SK-N-SH (cell line): ENCODE results near the gene SORL1. TPM values are rescaled to one million over a fixed set of nuclear protein-coding genes. Genes with fewer than 3 reads are reported as not detected.

Source experiments
- CTCF ChIA-PET: fragments of 300-600, 350-600 bp; formaldehyde crosslinking; extraction: SDS; loops from one replicate; lab custom pipeline; 2021; lab: Yijun Ruan, JAX
- POLR2A ChIA-PET: fragments of 350-600 bp; sonication (Branson Sonifier 250); formaldehyde crosslinking; extraction: SDS; loops from one replicate; lab custom pipeline; 2020; ENCODE audit warnings: antibody characterized with exemption, inconsistent platforms; lab: Yijun Ruan, JAX
- DNase-seq: peaks from one replicate; pipeline ENCODE4 v3.0.0; 2012
- H2AFZ ChIP-seq: fragments of 200-600 bp; sonication (generic); 2 replicates; pipeline ENCODE4 v1.8.1; 2016; ENCODE audit warnings: antibody characterized with exemption, mild to moderate bottlenecking, low read depth
- H3F3A ChIP-seq: fragments of 200-600 bp; sonication (generic); replicated peaks from 2 replicates; pipeline ENCODE3; 2016; ENCODE audit warnings: antibody characterized with exemption, mild to moderate bottlenecking; ENCODE audit not compliant: insufficient read depth
- H3K27ac ChIP-seq, 2 experiments: fragments of 200-500 bp in 1 of 2; fragments of 200-600 bp in 1 of 2; sonication (Bioruptor generic) in 1 of 2; sonication (generic), shearing (Covaris generic) in 1 of 2; 2 replicates each; pipeline versions ENCODE4 v1.5.1 to v1.6.1; 2014 to 2016; ENCODE audit warnings: low read depth in 2 of 2, inconsistent platforms in 1 of 2, low read length in 1 of 2, mild to moderate bottlenecking in 1 of 2, mixed read lengths in 1 of 2
- H3K27me3 ChIP-seq: fragments of 200-600 bp; sonication (generic), shearing (Covaris generic); 2 replicates; pipeline ENCODE4 v1.6.1; 2016; ENCODE audit warnings: mixed run types; ENCODE audit not compliant: insufficient read depth
- H3K36me3 ChIP-seq, 2 experiments: fragments of 200-500 bp in 1 of 2; fragments of 200-600 bp in 1 of 2; sonication (Bioruptor generic) in 1 of 2; sonication (generic) in 1 of 2; replicated peaks in 1 of 2; 2 replicates each; pipeline versions ENCODE3 to v1.5.1; 2014 to 2016; ENCODE audit warnings: low read length in 1 of 2, mild to moderate bottlenecking in 1 of 2; ENCODE audit not compliant: insufficient read depth in 2 of 2, control insufficient read depth in 1 of 2
- H3K4me1 ChIP-seq, 2 experiments: fragments of 200-500 bp in 1 of 2; fragments of 200-600 bp in 1 of 2; sonication (Bioruptor generic) in 1 of 2; sonication (generic), shearing (Covaris generic) in 1 of 2; 2 replicates each; pipeline versions ENCODE4 v1.5.1 to v1.6.1; 2014 to 2016; ENCODE audit warnings: low read depth in 1 of 2, low read length in 1 of 2, mixed run types in 1 of 2; ENCODE audit not compliant: insufficient read depth in 2 of 2, control insufficient read depth in 1 of 2
- H3K4me2 ChIP-seq: fragments of 200-600 bp; sonication (generic), shearing (Covaris generic); 2 replicates; pipeline ENCODE4 v1.6.1; 2017; ENCODE audit warnings: mixed run types
- H3K4me3 ChIP-seq, 2 experiments: fragments of 200-500 bp in 1 of 2; fragments of 200-600 bp in 1 of 2; sonication (Bioruptor generic) in 1 of 2; sonication (generic), shearing (Covaris generic) in 1 of 2; 2 replicates each; pipeline versions ENCODE4 v1.5.1 to v1.8.1; 2014 to 2016; ENCODE audit warnings: low read depth in 2 of 2, inconsistent platforms in 1 of 2, low read length in 1 of 2, mild to moderate bottlenecking in 1 of 2, mixed read lengths in 1 of 2, moderate library complexity in 1 of 2
- H3K79me2 ChIP-seq: fragments of 200-600 bp; sonication (generic); 2 replicates; pipeline ENCODE4 v1.8.1; 2017; ENCODE audit warnings: mild to moderate bottlenecking; ENCODE audit not compliant: insufficient read depth
- H3K9ac ChIP-seq: fragments of 200-600 bp; sonication (generic); 2 replicates; pipeline ENCODE4 v1.6.1; 2017; ENCODE audit warnings: mixed run types
- H3K9me2 ChIP-seq: fragments of 200-600 bp; sonication (generic); 2 replicates; pipeline ENCODE4 v1.6.1; 2017; ENCODE audit warnings: mixed run types
- H3K9me3 ChIP-seq: fragments of 200-600 bp; sonication (generic); 2 replicates; pipeline ENCODE4 v1.6.1; 2017; ENCODE audit warnings: mixed run types, mild to moderate bottlenecking, moderate library complexity
- H4K20me1 ChIP-seq: fragments of 200-600 bp; sonication (generic); 2 replicates; pipeline ENCODE4 v1.6.1; 2017; ENCODE audit warnings: mild to moderate bottlenecking, mixed run types; ENCODE audit not compliant: insufficient read depth
- CHD2 ChIP-seq: fragments of 150-350 bp; IDR thresholded peaks from 2 replicates; pipeline ENCODE4 v1.6.1; 2018; ENCODE audit warnings: low read length; ENCODE audit not compliant: partially characterized antibody
- JUND ChIP-seq: IDR thresholded peaks from 2 replicates; pipeline ENCODE4 v1.4.0; 2012
- MEF2A ChIP-seq: IDR thresholded peaks from 2 replicates; pipeline ENCODE4 v1.4.0; 2012; ENCODE audit warnings: low read depth, borderline replicate concordance
- REST ChIP-seq: IDR thresholded peaks from 2 replicates; pipeline ENCODE4 v1.6.1; 2012; ENCODE audit warnings: mild to moderate bottlenecking, low read depth, low read length, moderate library complexity
- RFX5 ChIP-seq: IDR thresholded peaks from 2 replicates; pipeline ENCODE4 v1.6.1; 2012; ENCODE audit warnings: mild to moderate bottlenecking, improper control_type of control experiment, low read length
- YY1 ChIP-seq: IDR thresholded peaks from 2 replicates; pipeline ENCODE4 v1.4.0; 2012; ENCODE audit warnings: low read depth, mild to moderate bottlenecking
- WGBS: methylation state at CpG from one replicate; pipeline ENCODE4 v1.1.6; 2017; ENCODE audit warnings: low lambda C conversion rate; 5-methylcytosine and 5-hydroxymethylcytosine counted together
- polyA plus RNA-seq, 3 experiments: library from polyadenylated mRNA; depleted of rRNA; stranded (reverse); fragments of >200 nt; gene quantifications; 2 replicates each; pipeline ENCODE4 v1.2.3, GENCODE V29; 2012
- TF ChIP-seq, protein P1 (sequence below): fragments of 200-600 bp; sonication (generic); IDR thresholded peaks from 2 replicates; pipeline ENCODE4 v1.6.1; 2017; ENCODE audit warnings: antibody characterized with exemption, mild to moderate bottlenecking, moderate library complexity
- TF ChIP-seq, protein P2 (sequence below): fragments of 150-350 bp; IDR thresholded peaks from 2 replicates; pipeline ENCODE4 v1.6.1; 2016; ENCODE audit warnings: mild to moderate bottlenecking, low read depth, low read length

Gene SORL1
- polyA plus RNA-seq, 1 of the 3 experiments (the other 2 are of a cell fraction): 7.1 TPM

DNA sequence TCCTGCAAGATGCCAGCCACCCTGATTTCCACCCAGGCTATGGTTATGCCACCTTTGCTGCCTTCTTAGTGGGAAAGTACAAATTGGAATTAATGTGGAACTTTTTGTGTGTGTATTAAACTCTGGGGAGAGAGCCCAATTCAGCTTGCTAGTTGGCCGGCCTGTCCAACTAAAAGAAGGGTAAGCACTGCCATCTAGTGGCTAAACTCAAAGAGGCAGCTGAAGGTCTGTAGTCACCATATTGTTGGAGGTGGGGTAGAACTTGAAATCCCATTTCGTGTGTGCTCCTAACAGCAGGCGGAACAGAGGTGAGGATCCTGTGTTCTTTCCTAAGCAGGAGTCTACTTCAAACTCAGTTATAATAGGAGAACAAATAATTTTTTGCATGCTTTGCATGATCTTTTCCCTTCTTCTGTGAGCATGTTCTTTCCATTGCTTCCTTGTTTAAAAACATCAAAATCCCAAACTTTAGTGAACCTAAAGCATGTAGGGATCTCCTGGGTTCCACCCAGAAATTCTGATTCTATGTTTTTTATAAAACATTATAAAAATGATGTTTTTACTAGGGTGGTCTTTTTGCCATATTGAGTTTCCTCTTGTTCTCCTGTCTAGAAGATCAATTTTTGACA lies 139.4 kb downstream of the SORL1 start (continued):
- TF ChIP-seq YY1: peak; percentile 38; the same call in 1 of the 2 replicates
- TF ChIP-seq RFX5: 0 out of 2 replicates have a peak, but pooled peaks have one; percentile 10

DNA sequence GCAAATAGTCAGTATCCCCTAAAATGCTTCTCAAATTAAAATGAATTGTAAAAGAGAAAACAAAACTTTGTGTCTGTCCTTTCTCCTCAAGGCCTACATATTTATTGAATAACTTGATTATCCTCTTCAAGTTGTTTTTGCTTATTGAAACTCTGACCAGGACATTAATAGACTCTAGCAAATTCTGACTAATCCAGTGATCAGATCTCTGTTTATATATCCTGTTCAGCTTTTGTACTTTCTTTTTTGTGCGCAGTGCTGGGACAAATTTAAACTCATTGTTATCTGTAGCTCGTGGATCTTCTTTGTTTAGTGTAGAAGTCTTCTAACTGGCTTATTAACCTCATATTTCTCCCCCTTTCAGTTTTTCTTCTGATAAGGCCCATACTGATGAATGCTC lies 140.6 kb downstream of the SORL1 start:
- Histone ChIP-seq H3K9ac (no peak overlapping the region), H4K20me1 (no peaks in the 10 kb centered on the region), H3K36me3 (no peaks in the 10 kb centered on the region), H3F3A (no peaks in the 10 kb centered on the region), H3K9me3 (no peaks in the 10 kb centered on the region), H2AFZ (0 out of 2 replicates have a peak overlapping the region, but pooled peaks have one; percentile 14), H3K4me1 (peaks cover 2 to 8% of the 10 kb centered on the region in 2 experiments; a peak in 2 of 4 replicates), H3K4me2 (no peak overlapping the region), H3K4me3 (no peak overlapping the region), H3K27ac (no peak overlapping the region), H3K79me2 (no peaks in the 10 kb centered on the region), H3K27me3 (no peaks in the 10 kb centered on the region; the same call in 1 of the 2 replicates), H3K9me2 (no peaks in the 10 kb centered on the region)
- TF ChIP-seq REST (no peak), MEF2A (no peak), JUND (no peak), CHD2 (no peak)
- TF ChIP-seq, protein P1, sequence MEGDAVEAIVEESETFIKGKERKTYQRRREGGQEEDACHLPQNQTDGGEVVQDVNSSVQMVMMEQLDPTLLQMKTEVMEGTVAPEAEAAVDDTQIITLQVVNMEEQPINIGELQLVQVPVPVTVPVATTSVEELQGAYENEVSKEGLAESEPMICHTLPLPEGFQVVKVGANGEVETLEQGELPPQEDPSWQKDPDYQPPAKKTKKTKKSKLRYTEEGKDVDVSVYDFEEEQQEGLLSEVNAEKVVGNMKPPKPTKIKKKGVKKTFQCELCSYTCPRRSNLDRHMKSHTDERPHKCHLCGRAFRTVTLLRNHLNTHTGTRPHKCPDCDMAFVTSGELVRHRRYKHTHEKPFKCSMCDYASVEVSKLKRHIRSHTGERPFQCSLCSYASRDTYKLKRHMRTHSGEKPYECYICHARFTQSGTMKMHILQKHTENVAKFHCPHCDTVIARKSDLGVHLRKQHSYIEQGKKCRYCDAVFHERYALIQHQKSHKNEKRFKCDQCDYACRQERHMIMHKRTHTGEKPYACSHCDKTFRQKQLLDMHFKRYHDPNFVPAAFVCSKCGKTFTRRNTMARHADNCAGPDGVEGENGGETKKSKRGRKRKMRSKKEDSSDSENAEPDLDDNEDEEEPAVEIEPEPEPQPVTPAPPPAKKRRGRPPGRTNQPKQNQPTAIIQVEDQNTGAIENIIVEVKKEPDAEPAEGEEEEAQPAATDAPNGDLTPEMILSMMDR: no peak
- TF ChIP-seq, protein P2, sequence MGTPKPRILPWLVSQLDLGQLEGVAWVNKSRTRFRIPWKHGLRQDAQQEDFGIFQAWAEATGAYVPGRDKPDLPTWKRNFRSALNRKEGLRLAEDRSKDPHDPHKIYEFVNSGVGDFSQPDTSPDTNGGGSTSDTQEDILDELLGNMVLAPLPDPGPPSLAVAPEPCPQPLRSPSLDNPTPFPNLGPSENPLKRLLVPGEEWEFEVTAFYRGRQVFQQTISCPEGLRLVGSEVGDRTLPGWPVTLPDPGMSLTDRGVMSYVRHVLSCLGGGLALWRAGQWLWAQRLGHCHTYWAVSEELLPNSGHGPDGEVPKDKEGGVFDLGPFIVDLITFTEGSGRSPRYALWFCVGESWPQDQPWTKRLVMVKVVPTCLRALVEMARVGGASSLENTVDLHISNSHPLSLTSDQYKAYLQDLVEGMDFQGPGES: no peak
- ChIA-PET CTCF (interaction anchor here (1.0 to 5.8 kb wide), 7 partner anchors 16 to 398 kb away, joined by 3 to 90 read pairs (median 9); no protein-coding TSS in a partner anchor), POLR2A (no interaction called here)
- no peak for DNase-seq
- WGBS: 92% methylated on average over 2 of the region's 2 CpGs
